ENCODE results near the gene MCU. TPM values are rescaled to one million over a fixed set of nuclear protein-coding genes. Genes with fewer than 3 reads are reported as not detected.
A peak's percentile ranks its signal among the peaks of the same experiment; 100 is the strongest.
"Not testable (repeated sequence)": the region's sequence is repeated elsewhere in the genome, so short reads cannot be mapped to it uniquely, and the experiment has no call there.

The MCU gene
- total and polyA plus RNA-seq, 2 of the 8 experiments (the other 6 are each of a cell fraction or from before 2014, with no cell fraction given), result 51.6 to 62.2 TPM

DNA sequence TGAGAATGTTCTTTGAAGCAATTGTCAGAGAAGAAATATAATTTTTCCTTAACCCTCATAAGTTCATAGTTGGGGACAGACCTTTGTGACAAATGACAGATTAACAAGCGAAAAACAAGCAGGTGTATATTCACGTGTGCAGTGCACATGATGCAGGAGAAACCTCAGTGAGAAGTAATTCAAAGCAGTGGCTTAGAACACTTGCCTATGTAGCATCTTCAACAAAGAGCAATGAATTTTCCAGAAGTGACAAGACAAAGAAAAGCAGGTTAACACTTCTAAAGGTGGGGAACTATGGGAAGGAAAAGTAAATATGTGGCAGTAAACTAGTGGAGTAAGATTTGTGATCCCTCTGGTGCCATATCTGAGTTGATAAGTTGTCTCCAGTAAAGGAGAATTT lies 65.8 kb downstream of the MCU start (continued):
- TF ChIP-seq RBBP5 (IDR thresholded peaks at IDR 0.05; ENCODE audit: borderline replicate concordance, low read depth, low read length) (no peak), BACH1 (IDR thresholded peaks at IDR 0.05; ENCODE audit: low read length) (no peak)

DNA sequence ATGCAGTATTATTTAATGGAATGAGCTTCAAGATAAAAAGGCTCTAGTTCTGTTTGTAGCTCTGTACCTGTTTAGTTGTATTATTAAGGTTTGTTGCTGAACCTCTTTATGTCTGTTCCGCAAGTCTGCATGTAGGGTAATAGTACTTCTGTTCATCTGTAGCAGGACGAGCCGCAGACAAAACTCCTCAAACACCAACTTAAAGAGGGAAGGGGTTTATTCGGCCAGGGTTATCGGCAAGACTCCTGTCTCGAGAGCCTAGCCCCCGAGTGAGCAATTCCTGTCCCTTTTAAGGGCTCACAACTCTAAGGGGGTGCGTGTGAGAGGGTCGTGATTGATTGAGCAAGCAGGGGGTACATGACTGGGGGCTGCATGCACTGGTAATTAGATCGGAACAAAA lies 67.0 kb downstream of the MCU start:
- H2BK20ac ChIP-seq (ENCODE audit: low read length); H2BK120ac ChIP-seq (replicated peaks; ENCODE audit: low read depth, low read length); POLR2A ChIA-PET (ENCODE audit: partially characterized antibody); H3K4ac ChIP-seq (replicated peaks; ENCODE audit: insufficient read length, low read depth, low read length); H2AFZ ChIP-seq (ENCODE audit: low read length); H3K23ac ChIP-seq (ENCODE audit: insufficient read length); H4K91ac ChIP-seq (replicated peaks; ENCODE audit: insufficient read length, low read length); H3K4me2 ChIP-seq (ENCODE audit: insufficient read depth in 1 of 2, low read depth in 2 of 2, low read length in 2 of 2); H2AK5ac ChIP-seq (ENCODE audit: low read depth, low read length); H3K4me3 ChIP-seq (ENCODE audit: extremely low read depth in 1 of 4, insufficient read depth in 2 of 4, low read depth in 3 of 4, low read length in 4 of 4); H3K18ac ChIP-seq (ENCODE audit: extremely low read depth, low read length); H3K79me1 ChIP-seq (ENCODE audit: low read depth, low read length); H4K8ac ChIP-seq (ENCODE audit: extremely low read depth, insufficient read depth, low read length); H2BK15ac ChIP-seq (ENCODE audit: low read length); DNase-seq (ENCODE audit: low read depth in 1 of 2, low spot score in 2 of 2); H3K56ac ChIP-seq (replicated peaks; ENCODE audit: insufficient read length, low read depth, low read length); H2BK12ac ChIP-seq (ENCODE audit: low read depth, low read length); H3K14ac ChIP-seq (ENCODE audit: insufficient read length); H4K20me1 ChIP-seq (replicated peaks in 1 of 2; ENCODE audit: control insufficient read depth in 1 of 2, insufficient read depth in 2 of 2, low read length in 2 of 2); H3K27me3 ChIP-seq (replicated peaks in 1 of 4; ENCODE audit: control insufficient read depth in 3 of 4, extremely low read depth in 1 of 4, insufficient read depth in 3 of 4, low read length in 3 of 4); H3K36me3 ChIP-seq (ENCODE audit: control insufficient read depth in 2 of 4, insufficient read depth in 4 of 4, low read length in 3 of 4); H3K27ac ChIP-seq (ENCODE audit: low read depth, low read length); H3K23me2 ChIP-seq (ENCODE audit: low read depth, low read length); FAIRE-seq; H3K9me3 ChIP-seq (ENCODE audit: insufficient read depth in 2 of 2, low read depth in 1 of 2, low read length in 1 of 2); H4K5ac ChIP-seq (ENCODE audit: insufficient read length, low read depth, low read length); H3K9ac ChIP-seq (replicated peaks in 1 of 4; ENCODE audit: extremely low read depth in 1 of 4, low read depth in 3 of 4, low read length in 3 of 4): not testable (repeated sequence)
- Histone ChIP-seq H2BK5ac (ENCODE audit: low read depth, low read length) (0 out of 2 replicates have a peak overlapping the region, but pooled peaks have one; percentile 45), H3K79me2 (ENCODE audit: control insufficient read depth in 1 of 2, insufficient read depth in 2 of 2, low read length in 2 of 2) (peaks cover 0 to 72% of the 10 kb centered on the region in 2 experiments; a peak in 2 of 4 replicates), H3K4me1 (replicated peaks in 1 of 4; ENCODE audit: control insufficient read depth in 3 of 4, insufficient read depth in 4 of 4, low read length in 3 of 4) (peaks cover 17 to 31% (median 25%) of the 10 kb centered on the region in 4 experiments)
- 73% methylated on average over 10 of the region's 10 CpGs; no CpG with 5 or more reads in 1 of the 2 experiments for WGBS, 2 experiments (ENCODE audit: extremely low coverage in 1 of 2, insufficient coverage in 1 of 2, insufficient read length in 1 of 2, insufficient replicate concordance in 2 of 2, low coverage in 1 of 2, low lambda C conversion rate in 2 of 2, missing lambda C conversion rate in 1 of 2)
- CTCF ChIA-PET (ENCODE audit: partially characterized antibody), result interaction anchor here (1.5 kb wide), 1 partner anchor 24 kb away, joined by 3 read pairs; no protein-coding TSS in a partner anchor
